ENCODE data around the gene MAST2.

DNA sequence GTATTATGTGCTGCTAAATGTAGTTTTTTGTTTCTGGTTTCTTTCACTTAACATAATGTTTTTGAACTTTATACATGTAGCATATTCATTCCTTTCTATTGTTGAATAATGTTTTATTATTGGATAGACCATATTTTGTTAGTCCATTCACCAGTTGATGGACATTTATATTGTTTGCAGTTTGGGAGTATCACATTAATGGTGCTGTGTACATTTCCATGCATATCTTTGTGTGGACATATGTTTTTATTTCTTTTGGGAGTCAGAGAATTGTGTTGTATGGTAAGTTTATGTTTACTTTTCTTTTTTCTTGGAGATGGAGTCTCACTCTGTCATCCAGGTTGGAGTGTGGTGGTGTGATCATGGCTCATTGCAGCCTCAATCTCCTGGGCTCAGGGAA, 134.6 kb downstream of the MAST2 start:
- no peak for TF ChIP-seq POLR2A (IDR thresholded peaks at IDR 0.05)
- TF ChIP-seq, protein P1, sequence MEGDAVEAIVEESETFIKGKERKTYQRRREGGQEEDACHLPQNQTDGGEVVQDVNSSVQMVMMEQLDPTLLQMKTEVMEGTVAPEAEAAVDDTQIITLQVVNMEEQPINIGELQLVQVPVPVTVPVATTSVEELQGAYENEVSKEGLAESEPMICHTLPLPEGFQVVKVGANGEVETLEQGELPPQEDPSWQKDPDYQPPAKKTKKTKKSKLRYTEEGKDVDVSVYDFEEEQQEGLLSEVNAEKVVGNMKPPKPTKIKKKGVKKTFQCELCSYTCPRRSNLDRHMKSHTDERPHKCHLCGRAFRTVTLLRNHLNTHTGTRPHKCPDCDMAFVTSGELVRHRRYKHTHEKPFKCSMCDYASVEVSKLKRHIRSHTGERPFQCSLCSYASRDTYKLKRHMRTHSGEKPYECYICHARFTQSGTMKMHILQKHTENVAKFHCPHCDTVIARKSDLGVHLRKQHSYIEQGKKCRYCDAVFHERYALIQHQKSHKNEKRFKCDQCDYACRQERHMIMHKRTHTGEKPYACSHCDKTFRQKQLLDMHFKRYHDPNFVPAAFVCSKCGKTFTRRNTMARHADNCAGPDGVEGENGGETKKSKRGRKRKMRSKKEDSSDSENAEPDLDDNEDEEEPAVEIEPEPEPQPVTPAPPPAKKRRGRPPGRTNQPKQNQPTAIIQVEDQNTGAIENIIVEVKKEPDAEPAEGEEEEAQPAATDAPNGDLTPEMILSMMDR (IDR thresholded peaks at IDR 0.05): no peak
